ENCODE data around the gene KARS1.
"Not testable (repeated sequence)": the region's sequence is repeated elsewhere in the genome, so short reads cannot be mapped to it uniquely, and the experiment has no call there.

Gene KARS1

GRCh38 chr16:75614066-75614897, 33.2 kb downstream of the KARS1 start:
- Histone ChIP-seq H3K9me3 (ENCODE audit: control insufficient read depth in 1 of 2, low read length in 2 of 2) (no peaks in the 10 kb centered on the region), H3K4me3 (ENCODE audit: low read depth in 1 of 2, low read length in 2 of 2) (no peak overlapping the region), H3K9ac (ENCODE audit: low read depth in 1 of 2, low read length in 2 of 2) (no peak overlapping the region), H3K27me3 (ENCODE audit: control insufficient read depth in 1 of 2, insufficient read depth in 2 of 2, low read length in 2 of 2) (no peaks in the 10 kb centered on the region), H3K36me3 (ENCODE audit: control insufficient read depth in 1 of 2, insufficient read depth in 2 of 2, low read length in 2 of 2) (peaks cover 31 to 74% of the 10 kb centered on the region in 2 donors), H3K27ac (ENCODE audit: low read depth, low read length) (no peak overlapping the region), H3K4me1 (ENCODE audit: control insufficient read depth in 1 of 2, insufficient read depth in 2 of 2, low read length in 2 of 2) (no peaks in the 10 kb centered on the region)

GRCh38 chr16:75606507-75606906, 41.0 kb downstream of the KARS1 start:
- Histone ChIP-seq H3K27ac (ENCODE audit: low read depth, low read length) (no peak overlapping the region), H3K27me3 (ENCODE audit: control insufficient read depth in 1 of 2, insufficient read depth in 2 of 2, low read length in 2 of 2) (no peaks in the 10 kb centered on the region), H3K9ac (ENCODE audit: low read depth in 1 of 2, low read length in 2 of 2) (no peak overlapping the region), H3K36me3 (ENCODE audit: control insufficient read depth in 1 of 2, insufficient read depth in 2 of 2, low read length in 2 of 2) (peaks cover 28 to 70% of the 10 kb centered on the region in 2 donors), H3K4me1 (ENCODE audit: control insufficient read depth in 1 of 2, insufficient read depth in 2 of 2, low read length in 2 of 2) (no peaks in the 10 kb centered on the region), H3K4me3 (ENCODE audit: low read depth in 1 of 2, low read length in 2 of 2) (no peak overlapping the region), H3K9me3 (ENCODE audit: control insufficient read depth in 1 of 2, low read length in 2 of 2) (peaks cover 0 to 6% of the 10 kb centered on the region in 2 donors)

GRCh38 chr16:75603241-75603640, 44.2 kb downstream of the KARS1 start:
- Histone ChIP-seq H3K4me1 (ENCODE audit: control insufficient read depth in 1 of 2, insufficient read depth in 2 of 2, low read length in 2 of 2) (no peaks in the 10 kb centered on the region), H3K9ac (ENCODE audit: low read depth in 1 of 2, low read length in 2 of 2) (no peak overlapping the region), H3K36me3 (ENCODE audit: control insufficient read depth in 1 of 2, insufficient read depth in 2 of 2, low read length in 2 of 2) (peaks cover 28 to 70% of the 10 kb centered on the region in 2 donors), H3K27ac (ENCODE audit: low read depth, low read length) (no peak overlapping the region), H3K4me3 (ENCODE audit: low read depth in 1 of 2, low read length in 2 of 2) (no peak overlapping the region), H3K27me3 (ENCODE audit: control insufficient read depth in 1 of 2, insufficient read depth in 2 of 2, low read length in 2 of 2) (no peaks in the 10 kb centered on the region), H3K9me3 (ENCODE audit: control insufficient read depth in 1 of 2, low read length in 2 of 2) (peaks cover 0 to 6% of the 10 kb centered on the region in 2 donors)

- no peak overlapping the region for H3K9ac ChIP-seq (ENCODE audit: low read depth in 1 of 2, low read length in 2 of 2)
- no peak overlapping the region for H3K4me3 ChIP-seq (ENCODE audit: low read depth in 1 of 2, low read length in 2 of 2)
- peaks cover 24 to 64% of the 10 kb centered on the region in 2 donors for H3K36me3 ChIP-seq (ENCODE audit: control insufficient read depth in 1 of 2, insufficient read depth in 2 of 2, low read length in 2 of 2)
- no peaks in the 10 kb centered on the region for H3K4me1 ChIP-seq (ENCODE audit: control insufficient read depth in 1 of 2, insufficient read depth in 2 of 2, low read length in 2 of 2)
- no peaks in the 10 kb centered on the region for H3K27me3 ChIP-seq (ENCODE audit: control insufficient read depth in 1 of 2, insufficient read depth in 2 of 2, low read length in 2 of 2)
- peaks cover 0 to 6% of the 10 kb centered on the region in 2 donors for H3K9me3 ChIP-seq (ENCODE audit: control insufficient read depth in 1 of 2, low read length in 2 of 2)
- H3K27ac ChIP-seq (ENCODE audit: low read depth, low read length), result no peak overlapping the region
These were observed 47.8 kb downstream of the KARS1 start for GRCh38 chr16:75599452-75600277.

- no peak overlapping the region for H3K27ac ChIP-seq (ENCODE audit: low read depth, low read length)
These were observed 53.3 kb downstream of the KARS1 start for GRCh38 chr16:75593825-75594820.

GRCh38 chr16:75593308-75593707, 54.2 kb downstream of the KARS1 start:
- no peaks in the 10 kb centered on the region for H3K27me3 ChIP-seq (ENCODE audit: control insufficient read depth in 1 of 2, insufficient read depth in 2 of 2, low read length in 2 of 2)
- H3K4me1 ChIP-seq (ENCODE audit: control insufficient read depth in 1 of 2, insufficient read depth in 2 of 2, low read length in 2 of 2), result no peaks in the 10 kb centered on the region
- peaks cover 3 to 27% of the 10 kb centered on the region in 2 donors for H3K36me3 ChIP-seq (ENCODE audit: control insufficient read depth in 1 of 2, insufficient read depth in 2 of 2, low read length in 2 of 2)
- no peak overlapping the region for H3K27ac ChIP-seq (ENCODE audit: low read depth, low read length)
- no peak overlapping the region for H3K4me3 ChIP-seq (ENCODE audit: low read depth in 1 of 2, low read length in 2 of 2)
- H3K9ac ChIP-seq (ENCODE audit: low read depth in 1 of 2, low read length in 2 of 2), result no peak overlapping the region
- no peaks in the 10 kb centered on the region for H3K9me3 ChIP-seq (ENCODE audit: control insufficient read depth in 1 of 2, low read length in 2 of 2)

More at GRCh38 chr16:75593825-75594820, 53.3 kb downstream of the KARS1 start:
- H3K4me3 ChIP-seq (ENCODE audit: low read depth in 1 of 2, low read length in 2 of 2), result no peak overlapping the region
- no peaks in the 10 kb centered on the region for H3K27me3 ChIP-seq (ENCODE audit: control insufficient read depth in 1 of 2, insufficient read depth in 2 of 2, low read length in 2 of 2)
- H3K9me3 ChIP-seq (ENCODE audit: control insufficient read depth in 1 of 2, low read length in 2 of 2), result no peaks in the 10 kb centered on the region
- H3K4me1 ChIP-seq (ENCODE audit: control insufficient read depth in 1 of 2, insufficient read depth in 2 of 2, low read length in 2 of 2), result no peaks in the 10 kb centered on the region
- peaks cover 3 to 27% of the 10 kb centered on the region in 2 donors for H3K36me3 ChIP-seq (ENCODE audit: control insufficient read depth in 1 of 2, insufficient read depth in 2 of 2, low read length in 2 of 2)
- no peak overlapping the region for H3K9ac ChIP-seq (ENCODE audit: low read depth in 1 of 2, low read length in 2 of 2)

GRCh38 chr16:75591927-75592326, 55.5 kb downstream of the KARS1 start:
- not testable (repeated sequence) for H3K9me3 ChIP-seq (ENCODE audit: control insufficient read depth in 1 of 2, low read length in 2 of 2); H3K4me3 ChIP-seq (ENCODE audit: low read depth in 1 of 2, low read length in 2 of 2); H3K9ac ChIP-seq (ENCODE audit: low read depth in 1 of 2, low read length in 2 of 2); H3K4me1 ChIP-seq (ENCODE audit: control insufficient read depth in 1 of 2, insufficient read depth in 2 of 2, low read length in 2 of 2); H3K27ac ChIP-seq (ENCODE audit: low read depth, low read length); H3K27me3 ChIP-seq (ENCODE audit: control insufficient read depth in 1 of 2, insufficient read depth in 2 of 2, low read length in 2 of 2)
- peaks cover 0 to 15% of the 10 kb centered on the region in 2 donors for H3K36me3 ChIP-seq (ENCODE audit: control insufficient read depth in 1 of 2, insufficient read depth in 2 of 2, low read length in 2 of 2)

GRCh38 chr16:75590920-75591843, 56.3 kb downstream of the KARS1 start:
- peaks cover 0 to 12% of the 10 kb centered on the region in 2 donors for H3K36me3 ChIP-seq (ENCODE audit: control insufficient read depth in 1 of 2, insufficient read depth in 2 of 2, low read length in 2 of 2)
- no peaks in the 10 kb centered on the region for H3K4me1 ChIP-seq (ENCODE audit: control insufficient read depth in 1 of 2, insufficient read depth in 2 of 2, low read length in 2 of 2)
- no peak overlapping the region for H3K4me3 ChIP-seq (ENCODE audit: low read depth in 1 of 2, low read length in 2 of 2)
- H3K9me3 ChIP-seq (ENCODE audit: control insufficient read depth in 1 of 2, low read length in 2 of 2), result no peaks in the 10 kb centered on the region
- no peak overlapping the region for H3K27ac ChIP-seq (ENCODE audit: low read depth, low read length)
- H3K27me3 ChIP-seq (ENCODE audit: control insufficient read depth in 1 of 2, insufficient read depth in 2 of 2, low read length in 2 of 2), result no peaks in the 10 kb centered on the region
- H3K9ac ChIP-seq (ENCODE audit: low read depth in 1 of 2, low read length in 2 of 2), result no peak overlapping the region

- Histone ChIP-seq H3K9me3 (ENCODE audit: control insufficient read depth in 1 of 2, low read length in 2 of 2) (no peaks in the 10 kb centered on the region), H3K9ac (ENCODE audit: low read depth in 1 of 2, low read length in 2 of 2) (no peak overlapping the region), H3K4me1 (ENCODE audit: control insufficient read depth in 1 of 2, insufficient read depth in 2 of 2, low read length in 2 of 2) (no peaks in the 10 kb centered on the region), H3K27ac (ENCODE audit: low read depth, low read length) (no peak overlapping the region), H3K4me3 (ENCODE audit: low read depth in 1 of 2, low read length in 2 of 2) (no peak overlapping the region), H3K36me3 (ENCODE audit: control insufficient read depth in 1 of 2, insufficient read depth in 2 of 2, low read length in 2 of 2) (peaks cover 0 to 6% of the 10 kb centered on the region in 2 donors), H3K27me3 (ENCODE audit: control insufficient read depth in 1 of 2, insufficient read depth in 2 of 2, low read length in 2 of 2) (no peaks in the 10 kb centered on the region)
These were observed 58.2 kb downstream of the KARS1 start for GRCh38 chr16:75589306-75589705.

Data from duodenal mucosa (tissue), 2 donors.